ENCODE data around the gene OR13C8. TPM values are rescaled to one million over a fixed set of nuclear protein-coding genes. Genes with fewer than 3 reads are reported as not detected.
"Not testable (repeated sequence)": the region's sequence is repeated elsewhere in the genome, so short reads cannot be mapped to it uniquely, and the experiment has no call there.

OR13C8 gene
- polyA plus RNA-seq, 1 donor (not counting 4 experiments of a cell fraction or from before 2014, with no cell fraction given), result not detected

DNA sequence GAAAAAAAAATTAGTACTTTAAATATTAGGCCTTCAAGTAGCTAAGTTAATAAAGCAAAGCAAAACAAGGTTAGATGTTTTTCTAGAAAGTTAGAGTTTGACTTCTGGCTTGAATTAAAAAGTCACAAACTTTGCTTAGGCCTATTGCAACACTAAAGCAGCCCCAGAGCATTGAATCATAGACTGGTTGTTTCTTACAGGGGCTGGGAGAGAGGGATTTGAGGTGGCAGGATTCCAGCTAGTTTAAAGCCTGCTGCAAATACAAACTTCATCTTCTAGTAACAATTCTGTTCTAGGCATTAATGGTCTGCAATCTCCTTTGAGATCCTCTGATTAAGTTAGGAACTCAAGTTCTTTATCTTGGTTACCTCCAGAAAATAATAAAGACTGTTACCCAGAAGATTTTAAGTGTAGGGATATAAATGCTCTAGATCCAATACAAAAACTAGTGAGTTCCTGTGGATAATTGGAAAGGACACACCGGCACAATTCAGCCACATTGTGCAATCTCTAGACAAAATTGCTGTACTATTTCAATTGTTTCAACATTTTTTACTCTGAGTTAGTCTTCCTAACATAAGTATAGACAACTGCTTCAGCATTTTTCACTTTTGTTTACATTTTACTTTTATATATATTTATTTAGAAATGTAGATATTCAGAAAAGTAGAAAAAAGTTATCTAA lies 17.7 kb downstream of the OR13C8 start:
- Histone ChIP-seq H3K36me3 (ENCODE audit: control insufficient read depth in 2 of 2, extremely low read depth in 1 of 2, insufficient read depth in 2 of 2, low read length in 2 of 2) (no peaks in the 10 kb centered on the region), H3K9me1 (ENCODE audit: control insufficient read depth, extremely low read depth, insufficient read depth, low read length) (no peaks in the 10 kb centered on the region), H4K20me1 (ENCODE audit: control insufficient read depth, extremely low read depth, insufficient read depth, low read length) (no peaks in the 10 kb centered on the region), H3K27ac (ENCODE audit: control insufficient read depth, insufficient read depth, low read length) (no peak overlapping the region), H3K9me3 (ENCODE audit: control insufficient read depth, low read depth, low read length) (no peaks in the 10 kb centered on the region), H3K27me3 (ENCODE audit: control insufficient read depth, extremely low read depth, insufficient read depth, low read length) (no peaks in the 10 kb centered on the region), H3K4me1 (ENCODE audit: control insufficient read depth, extremely low read depth, insufficient read depth, low read length) (no peaks in the 10 kb centered on the region), H3K4me3 (ENCODE audit: control insufficient read depth in 2 of 3, extremely low read depth in 1 of 3, insufficient read depth in 2 of 3, low read depth in 1 of 3, low read length in 3 of 3) (no peak overlapping the region), H2AFZ (ENCODE audit: control insufficient read depth, low read length) (no peak overlapping the region), H3K9ac (ENCODE audit: control insufficient read depth, extremely low read depth, insufficient read depth, low read length) (no peak overlapping the region), H3K79me2 (ENCODE audit: control insufficient read depth, insufficient read depth, low read length) (no peaks in the 10 kb centered on the region), H3K4me2 (ENCODE audit: control insufficient read depth, extremely low read depth, insufficient read depth, low read depth, low read length) (no peak overlapping the region)
- TF ChIP-seq, protein P1, sequence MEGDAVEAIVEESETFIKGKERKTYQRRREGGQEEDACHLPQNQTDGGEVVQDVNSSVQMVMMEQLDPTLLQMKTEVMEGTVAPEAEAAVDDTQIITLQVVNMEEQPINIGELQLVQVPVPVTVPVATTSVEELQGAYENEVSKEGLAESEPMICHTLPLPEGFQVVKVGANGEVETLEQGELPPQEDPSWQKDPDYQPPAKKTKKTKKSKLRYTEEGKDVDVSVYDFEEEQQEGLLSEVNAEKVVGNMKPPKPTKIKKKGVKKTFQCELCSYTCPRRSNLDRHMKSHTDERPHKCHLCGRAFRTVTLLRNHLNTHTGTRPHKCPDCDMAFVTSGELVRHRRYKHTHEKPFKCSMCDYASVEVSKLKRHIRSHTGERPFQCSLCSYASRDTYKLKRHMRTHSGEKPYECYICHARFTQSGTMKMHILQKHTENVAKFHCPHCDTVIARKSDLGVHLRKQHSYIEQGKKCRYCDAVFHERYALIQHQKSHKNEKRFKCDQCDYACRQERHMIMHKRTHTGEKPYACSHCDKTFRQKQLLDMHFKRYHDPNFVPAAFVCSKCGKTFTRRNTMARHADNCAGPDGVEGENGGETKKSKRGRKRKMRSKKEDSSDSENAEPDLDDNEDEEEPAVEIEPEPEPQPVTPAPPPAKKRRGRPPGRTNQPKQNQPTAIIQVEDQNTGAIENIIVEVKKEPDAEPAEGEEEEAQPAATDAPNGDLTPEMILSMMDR (optimal IDR thresholded peaks at IDR 0.05 in 1 of 3, IDR thresholded peaks at IDR 0.05 in 1 of 3, conservative IDR thresholded peaks at IDR 0.05 in 1 of 3; ENCODE audit: extremely low read depth in 1 of 3, insufficient read depth in 2 of 3, low read length in 3 of 3), result no peak
- no peak for TF ChIP-seq EZH2 (IDR thresholded peaks at IDR 0.05; ENCODE audit: low read length)
- DNase-seq (ENCODE audit: low read depth, low spot score), result no peak
- FAIRE-seq, result no peak
- dilution Hi-C loops (cut with MboI; ENCODE audit: extremely low pct_ligation_motif_present, low sequenced_read_pairs), result no loop called here

DNA sequence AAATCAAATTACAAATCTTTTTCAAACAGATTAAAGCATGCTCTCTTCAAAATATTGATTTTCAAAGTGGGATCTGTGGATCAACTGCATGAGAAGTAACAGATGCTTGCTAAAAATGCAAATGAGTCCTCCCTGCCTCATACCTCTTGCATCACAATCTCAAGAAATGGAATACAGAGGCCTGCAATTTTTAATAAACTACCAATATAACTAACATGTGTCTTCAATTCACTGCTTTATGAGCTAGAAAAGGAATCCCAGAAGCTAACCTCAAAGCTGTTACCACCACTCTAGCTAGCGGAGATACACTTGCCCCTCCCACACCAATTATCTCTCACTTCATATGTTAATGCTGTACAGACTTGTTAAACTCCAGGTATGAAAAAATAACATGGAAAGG lies 20.7 kb downstream of the OR13C8 start:
- no peak overlapping the region for H3K4me2 ChIP-seq (ENCODE audit: control insufficient read depth, extremely low read depth, insufficient read depth, low read depth, low read length)
- H3K9me3 ChIP-seq (ENCODE audit: control insufficient read depth, low read depth, low read length), result no peaks in the 10 kb centered on the region
- dilution Hi-C loops (cut with MboI; ENCODE audit: extremely low pct_ligation_motif_present, low sequenced_read_pairs), result no loop called here
- no peak overlapping the region for H3K9ac ChIP-seq (ENCODE audit: control insufficient read depth, extremely low read depth, insufficient read depth, low read length)
- no peak overlapping the region for H3K4me3 ChIP-seq (ENCODE audit: control insufficient read depth in 2 of 3, extremely low read depth in 1 of 3, insufficient read depth in 2 of 3, low read depth in 1 of 3, low read length in 3 of 3)
- no peaks in the 10 kb centered on the region for H3K4me1 ChIP-seq (ENCODE audit: control insufficient read depth, extremely low read depth, insufficient read depth, low read length)
- no peaks in the 10 kb centered on the region for H3K36me3 ChIP-seq (ENCODE audit: control insufficient read depth in 2 of 2, extremely low read depth in 1 of 2, insufficient read depth in 2 of 2, low read length in 2 of 2)
- no peaks in the 10 kb centered on the region for H4K20me1 ChIP-seq (ENCODE audit: control insufficient read depth, extremely low read depth, insufficient read depth, low read length)
- TF ChIP-seq EZH2 (IDR thresholded peaks at IDR 0.05; ENCODE audit: low read length), result no peak
- TF ChIP-seq, protein P1 (optimal IDR thresholded peaks at IDR 0.05 in 1 of 3, IDR thresholded peaks at IDR 0.05 in 1 of 3, conservative IDR thresholded peaks at IDR 0.05 in 1 of 3; ENCODE audit: extremely low read depth in 1 of 3, insufficient read depth in 2 of 3, low read length in 3 of 3), result no peak
- H3K79me2 ChIP-seq (ENCODE audit: control insufficient read depth, insufficient read depth, low read length), result no peaks in the 10 kb centered on the region
- no peak for DNase-seq (ENCODE audit: low read depth, low spot score)
- H3K27me3 ChIP-seq (ENCODE audit: control insufficient read depth, extremely low read depth, insufficient read depth, low read length), result no peaks in the 10 kb centered on the region
- H2AFZ ChIP-seq (ENCODE audit: control insufficient read depth, low read length), result no peak overlapping the region
- H3K9me1 ChIP-seq (ENCODE audit: control insufficient read depth, extremely low read depth, insufficient read depth, low read length), result no peaks in the 10 kb centered on the region
- H3K27ac ChIP-seq (ENCODE audit: control insufficient read depth, insufficient read depth, low read length), result no peak overlapping the region
- FAIRE-seq, result no peak

DNA sequence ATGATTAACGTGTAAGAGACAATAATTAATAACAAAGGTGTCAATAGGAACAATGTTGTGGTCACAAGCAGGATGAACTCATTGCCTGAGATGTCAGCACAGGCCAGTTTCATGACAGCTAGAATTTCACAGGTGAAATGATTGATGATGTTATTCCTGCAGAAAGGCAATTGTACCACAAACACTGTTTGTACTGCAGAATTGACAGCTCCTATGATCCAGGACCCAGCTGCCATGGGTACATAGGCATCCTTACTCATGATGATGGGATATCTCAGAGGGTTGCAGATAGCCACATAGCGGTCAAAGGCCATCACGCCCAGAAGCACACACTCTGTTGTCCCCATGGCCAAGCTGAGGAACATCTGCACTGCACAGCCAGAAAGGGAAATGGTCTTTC lies 29.8 kb downstream of the OR13C8 start:
- H3K9ac ChIP-seq (ENCODE audit: control insufficient read depth, extremely low read depth, insufficient read depth, low read length); H3K9me1 ChIP-seq (ENCODE audit: control insufficient read depth, extremely low read depth, insufficient read depth, low read length); H3K27me3 ChIP-seq (ENCODE audit: control insufficient read depth, extremely low read depth, insufficient read depth, low read length); DNase-seq (ENCODE audit: low read depth, low spot score); H3K36me3 ChIP-seq (ENCODE audit: control insufficient read depth in 2 of 2, extremely low read depth in 1 of 2, insufficient read depth in 2 of 2, low read length in 2 of 2); FAIRE-seq; H3K4me3 ChIP-seq (ENCODE audit: control insufficient read depth in 2 of 3, extremely low read depth in 1 of 3, insufficient read depth in 2 of 3, low read depth in 1 of 3, low read length in 3 of 3); H3K79me2 ChIP-seq (ENCODE audit: control insufficient read depth, insufficient read depth, low read length); H3K4me1 ChIP-seq (ENCODE audit: control insufficient read depth, extremely low read depth, insufficient read depth, low read length); H3K4me2 ChIP-seq (ENCODE audit: control insufficient read depth, extremely low read depth, insufficient read depth, low read depth, low read length); dilution Hi-C loops (cut with MboI; ENCODE audit: extremely low pct_ligation_motif_present, low sequenced_read_pairs); H3K27ac ChIP-seq (ENCODE audit: control insufficient read depth, insufficient read depth, low read length); H4K20me1 ChIP-seq (ENCODE audit: control insufficient read depth, extremely low read depth, insufficient read depth, low read length); H3K9me3 ChIP-seq (ENCODE audit: control insufficient read depth, low read depth, low read length); H2AFZ ChIP-seq (ENCODE audit: control insufficient read depth, low read length): not testable (repeated sequence)

DNA sequence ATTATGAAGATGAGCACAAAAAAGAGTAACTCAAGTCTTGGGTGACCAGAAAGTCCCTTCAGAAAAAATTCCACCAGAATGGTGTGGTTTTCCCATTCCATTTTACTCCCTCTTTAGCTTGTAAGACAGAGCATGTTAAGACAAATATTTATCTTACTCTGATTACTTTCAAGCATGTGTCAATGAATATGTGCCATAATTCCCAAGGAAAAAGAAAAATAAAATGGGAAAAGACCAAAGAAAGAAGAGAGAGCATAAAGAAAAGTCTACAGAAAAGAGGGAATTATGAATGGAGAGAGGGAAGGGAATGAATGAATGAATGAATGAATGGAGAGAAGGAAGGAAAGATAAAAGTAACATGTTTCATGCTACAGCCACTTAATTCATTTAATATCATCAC lies 30.3 kb downstream of the OR13C8 start, which contains the start of gene OR13C5:
OR13C5 (minus strand) TSS at position 101 of the 400 bp plus-strand sequence; CDS start at position 101, 0 bp downstream.
- H3K9me3 ChIP-seq (ENCODE audit: control insufficient read depth, low read depth, low read length); DNase-seq (ENCODE audit: low read depth, low spot score); dilution Hi-C loops (cut with MboI; ENCODE audit: extremely low pct_ligation_motif_present, low sequenced_read_pairs); H3K4me2 ChIP-seq (ENCODE audit: control insufficient read depth, extremely low read depth, insufficient read depth, low read depth, low read length); H4K20me1 ChIP-seq (ENCODE audit: control insufficient read depth, extremely low read depth, insufficient read depth, low read length); H3K4me1 ChIP-seq (ENCODE audit: control insufficient read depth, extremely low read depth, insufficient read depth, low read length); H3K36me3 ChIP-seq (ENCODE audit: control insufficient read depth in 2 of 2, extremely low read depth in 1 of 2, insufficient read depth in 2 of 2, low read length in 2 of 2); H3K4me3 ChIP-seq (ENCODE audit: control insufficient read depth in 2 of 3, extremely low read depth in 1 of 3, insufficient read depth in 2 of 3, low read depth in 1 of 3, low read length in 3 of 3); FAIRE-seq; H3K9me1 ChIP-seq (ENCODE audit: control insufficient read depth, extremely low read depth, insufficient read depth, low read length); H2AFZ ChIP-seq (ENCODE audit: control insufficient read depth, low read length); H3K27me3 ChIP-seq (ENCODE audit: control insufficient read depth, extremely low read depth, insufficient read depth, low read length); H3K79me2 ChIP-seq (ENCODE audit: control insufficient read depth, insufficient read depth, low read length); H3K27ac ChIP-seq (ENCODE audit: control insufficient read depth, insufficient read depth, low read length); H3K9ac ChIP-seq (ENCODE audit: control insufficient read depth, extremely low read depth, insufficient read depth, low read length): not testable (repeated sequence)
